Measurements from ENCODE around the gene ATXN7. TPM values are rescaled to one million over a fixed set of nuclear protein-coding genes. Genes with fewer than 3 reads are reported as not detected.

ATXN7 gene
- total RNA-seq, 8 experiments from 2014 or later: 5.1 to 35.5 (median 10.4) TPM

DNA sequence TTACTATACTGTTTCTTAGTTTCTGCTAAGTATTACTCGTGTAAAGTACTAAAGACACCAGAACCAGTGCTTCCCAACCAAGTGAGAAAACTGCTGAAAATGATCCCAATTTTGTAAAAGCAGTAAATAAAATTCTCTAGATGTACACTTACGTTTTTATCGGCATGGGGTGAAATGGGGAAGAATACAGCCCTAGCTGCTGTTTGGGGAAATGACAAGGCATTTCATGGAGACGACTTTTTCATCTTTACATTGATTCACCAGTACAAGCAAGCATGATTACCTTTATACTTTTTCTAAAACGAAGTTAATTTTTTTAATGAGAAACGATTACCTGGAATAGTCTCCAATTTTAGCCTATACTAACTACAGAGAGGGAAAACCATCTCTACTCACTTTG is 158.3 kb downstream of the ATXN7 start:
- H3K27ac ChIP-seq: no peak overlapping the region
- ATAC-seq (replicated peaks in 6 of 8): no peak
- in situ Hi-C loops (cut with MboI; ENCODE audit: low pct_unique_long_range_greater_than_20kb in 2 of 9, low sequenced_read_pairs in 9 of 9, unreplicated experiment in 9 of 9): loop anchor here in 3 of 9 experiments (10.0 kb wide), 2 partner anchors 373 to 463 kb away; no protein-coding TSS in a partner anchor
- 68 to 93% (median 82%) methylated on average over 3 to 6 of the region's 6 CpGs; no CpG with 5 or more reads in 1 of the 10 experiments for WGBS, 10 experiments
- peak overlapping the region; percentile 79 to 95 (median 80) for H3K4me3 ChIP-seq
- H3K4me1 ChIP-seq (replicated peaks in 1 of 2): peaks cover 7 to 12% of the 10 kb centered on the region in 2 donors

- peak overlapping the region; percentile 77 to 91 for H3K27ac ChIP-seq
These were observed 159.0 kb downstream of the ATXN7 start for GRCh38 chr3:64022451-64023186.

GRCh38 chr3:64023187-64023860 is 159.7 kb downstream of the ATXN7 start, which contains the start of gene PSMD6:
TSS of gene PSMD6 (minus strand) at chr3:64023494. CDS start at chr3:64023419, 75 bp downstream.
- in situ Hi-C loops (cut with MboI; ENCODE audit: low pct_unique_long_range_greater_than_20kb in 2 of 9, low sequenced_read_pairs in 9 of 9, unreplicated experiment in 9 of 9): loop anchor here in 3 of 9 experiments (10.0 kb wide), 2 partner anchors 371 to 461 kb away; no protein-coding TSS in a partner anchor
- ATAC-seq (replicated peaks in 6 of 8): peak; percentile 90 to 94 (median 92)
- 0 to 75% (median 15%) methylated on average over 1 to 25 of the region's 59 CpGs; no CpG with 5 or more reads in 1 of the 10 experiments for WGBS, 10 experiments
- peaks cover 22 to 26% of the 10 kb centered on the region in 2 donors for H3K4me1 ChIP-seq (replicated peaks in 1 of 2)
- peak within 1 kb of the TSS; percentile 79 to 95 (median 80) for H3K4me3 ChIP-seq
- peak within 1 kb of the TSS; percentile 77 to 91 for H3K27ac ChIP-seq

More at GRCh38 chr3:64022451-64023186, 159.0 kb downstream of the ATXN7 start:
- ATAC-seq (replicated peaks in 6 of 8): peak in 4 of 8 experiments; percentile 2 to 50 (median 26)
- Histone ChIP-seq H3K4me1 (replicated peaks in 1 of 2) (peaks cover 14 to 19% of the 10 kb centered on the region in 2 donors), H3K4me3 (peak overlapping the region; percentile 79 to 95 (median 80))
- in situ Hi-C loops (cut with MboI; ENCODE audit: low pct_unique_long_range_greater_than_20kb in 2 of 9, low sequenced_read_pairs in 9 of 9, unreplicated experiment in 9 of 9): loop anchor here in 3 of 9 experiments (10.0 kb wide), 2 partner anchors 372 to 462 kb away; no protein-coding TSS in a partner anchor
- WGBS, 10 experiments: 13 to 70% (median 28%) methylated on average over 2 to 11 of the region's 24 CpGs; no CpG with 5 or more reads in 2 of the 10 experiments

GRCh38 chr3:64023861-64024223 is 160.2 kb downstream of the ATXN7 start:
- peak overlapping the region in 1 of 5 donors; percentile 79 for H3K4me3 ChIP-seq
- in situ Hi-C loops (cut with MboI; ENCODE audit: low pct_unique_long_range_greater_than_20kb in 2 of 9, low sequenced_read_pairs in 9 of 9, unreplicated experiment in 9 of 9): loop anchor here in 3 of 9 experiments (10.0 kb wide), 2 partner anchors 371 to 461 kb away; no protein-coding TSS in a partner anchor
- 33 to 87% (median 64%) methylated on average over 2 to 5 of the region's 5 CpGs; no CpG with 5 or more reads in 1 of the 10 experiments for WGBS, 10 experiments
- H3K4me1 ChIP-seq (replicated peaks in 1 of 2): peaks cover 24 to 32% of the 10 kb centered on the region in 2 donors
- H3K27ac ChIP-seq: no peak overlapping the region
- no peak for ATAC-seq (replicated peaks in 6 of 8)

DNA sequence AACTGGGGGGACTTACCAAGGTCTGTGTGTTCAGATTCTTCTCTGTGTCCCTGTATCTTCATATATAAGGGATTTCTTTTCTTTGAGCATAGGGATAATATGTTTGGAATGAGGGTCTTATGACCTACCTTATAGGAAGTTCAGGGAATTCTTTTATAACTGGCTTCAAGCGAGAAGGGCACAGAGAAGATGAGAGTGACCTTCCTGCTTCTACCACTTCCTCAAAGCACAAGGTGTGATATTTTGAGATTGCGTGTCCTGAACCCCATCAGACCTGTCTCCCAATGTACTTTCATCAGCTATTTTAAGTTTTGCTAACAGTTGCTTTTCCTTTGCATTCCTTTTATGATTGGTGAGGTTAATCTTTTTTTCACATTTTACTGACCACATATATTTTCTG is 162.7 kb downstream of the ATXN7 start:
- ATAC-seq (replicated peaks in 6 of 8): no peak
- no peak overlapping the region for H3K27ac ChIP-seq
- H3K4me1 ChIP-seq (replicated peaks in 1 of 2): peaks cover 33 to 38% of the 10 kb centered on the region in 2 donors
- WGBS, 10 experiments: 71 to 100% (median 93%) methylated on average over 2 of the region's 2 CpGs; no CpG with 5 or more reads in 1 of the 10 experiments
- no peak overlapping the region for H3K4me3 ChIP-seq
- in situ Hi-C loops (cut with MboI; ENCODE audit: low pct_unique_long_range_greater_than_20kb in 2 of 9, low sequenced_read_pairs in 9 of 9, unreplicated experiment in 9 of 9): loop anchor here (10.0 to 25.0 kb wide), 8 partner anchors 136 to 461 kb away; no protein-coding TSS in a partner anchor

GRCh38 chr3:64027658-64028057 is 164.0 kb downstream of the ATXN7 start:
- 21 to 83% (median 49%) methylated on average over 1 to 8 of the region's 8 CpGs for WGBS, 10 experiments
- H3K4me1 ChIP-seq (replicated peaks in 1 of 2): peaks cover 31 to 36% of the 10 kb centered on the region in 2 donors
- in situ Hi-C loops (cut with MboI; ENCODE audit: low pct_unique_long_range_greater_than_20kb in 2 of 9, low sequenced_read_pairs in 9 of 9, unreplicated experiment in 9 of 9): loop anchor here (10.0 to 25.0 kb wide), 8 partner anchors 135 to 460 kb away; no protein-coding TSS in a partner anchor
- H3K4me3 ChIP-seq: no peak overlapping the region
- ATAC-seq (replicated peaks in 6 of 8): peak in 5 of 8 experiments; percentile 12 to 57 (median 29)
- peak overlapping the region; percentile 21 to 66 for H3K27ac ChIP-seq

DNA sequence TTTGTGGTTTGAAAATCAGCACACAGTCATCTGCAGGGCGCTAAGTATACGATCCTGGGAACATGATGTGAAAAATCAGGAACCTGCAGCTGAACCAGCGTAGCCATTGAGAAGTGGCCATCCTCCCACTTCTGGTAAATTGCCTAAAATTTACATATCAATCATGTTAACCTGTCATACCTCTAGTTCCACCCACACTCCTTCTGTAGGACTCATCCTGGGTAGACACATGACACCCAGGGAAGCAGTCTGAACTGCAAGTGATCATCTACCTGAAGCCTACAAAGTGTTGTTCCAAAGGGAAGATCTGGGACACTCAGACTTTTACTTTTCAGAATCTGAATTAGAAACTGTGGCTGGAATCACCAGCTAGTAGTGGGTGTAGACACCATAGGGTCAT is 165.1 kb downstream of the ATXN7 start:
- Histone ChIP-seq H3K4me1 (replicated peaks in 1 of 2) (peaks cover 31 to 36% of the 10 kb centered on the region in 2 donors), H3K27ac (no peak overlapping the region), H3K4me3 (no peak overlapping the region)
- in situ Hi-C loops (cut with MboI; ENCODE audit: low pct_unique_long_range_greater_than_20kb in 2 of 9, low sequenced_read_pairs in 9 of 9, unreplicated experiment in 9 of 9): loop anchor here (10.0 to 25.0 kb wide), 8 partner anchors 134 to 459 kb away; no protein-coding TSS in a partner anchor
- no peak for ATAC-seq (replicated peaks in 6 of 8)
- 57 to 88% (median 83%) methylated on average over 2 to 3 of the region's 3 CpGs; no CpG with 5 or more reads in 5 of the 10 experiments for WGBS, 10 experiments

GRCh38 chr3:64029287-64029686 is 165.6 kb downstream of the ATXN7 start:
- Histone ChIP-seq H3K27ac (no peak overlapping the region), H3K4me1 (replicated peaks in 1 of 2) (peaks cover 31 to 36% of the 10 kb centered on the region in 2 donors), H3K4me3 (no peak overlapping the region)
- ATAC-seq (replicated peaks in 6 of 8): no peak
- WGBS, 10 experiments: 40 to 100% (median 87%) methylated on average over 1 to 4 of the region's 4 CpGs; no CpG with 5 or more reads in 2 of the 10 experiments
- in situ Hi-C loops (cut with MboI; ENCODE audit: low pct_unique_long_range_greater_than_20kb in 2 of 9, low sequenced_read_pairs in 9 of 9, unreplicated experiment in 9 of 9): loop anchor here (10.0 to 25.0 kb wide), 8 partner anchors 133 to 458 kb away; no protein-coding TSS in a partner anchor

DNA sequence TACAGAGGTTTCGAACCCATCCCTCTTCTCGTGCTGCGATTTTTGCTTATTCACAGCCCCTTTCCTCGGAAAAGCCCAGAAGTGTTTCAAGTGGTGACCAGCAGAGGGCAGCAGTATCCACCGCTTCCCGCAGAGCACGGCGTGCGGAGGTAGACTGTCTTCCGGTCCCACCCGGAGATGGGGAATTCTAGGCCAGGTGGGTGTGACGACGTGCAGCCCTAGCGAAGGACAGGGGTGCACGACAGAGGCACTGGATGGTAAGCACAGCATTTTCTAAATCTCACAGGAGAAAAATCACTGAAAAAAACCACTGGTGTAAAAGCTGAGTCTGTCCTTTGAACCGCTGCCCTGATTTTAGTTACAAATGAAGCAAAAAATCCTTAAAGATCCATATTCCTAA is 167.1 kb downstream of the ATXN7 start:
- no peak overlapping the region for H3K4me3 ChIP-seq
- in situ Hi-C loops (cut with MboI; ENCODE audit: low pct_unique_long_range_greater_than_20kb in 2 of 9, low sequenced_read_pairs in 9 of 9, unreplicated experiment in 9 of 9): loop anchor here (5.0 to 25.0 kb wide), 10 partner anchors 132 to 457 kb away; no protein-coding TSS in a partner anchor
- WGBS, 10 experiments: 0 to 17% (median 0%) methylated on average over 1 to 16 of the region's 16 CpGs; no CpG with 5 or more reads in 1 of the 10 experiments
- H3K4me1 ChIP-seq (replicated peaks in 1 of 2): peaks cover 31 to 36% of the 10 kb centered on the region in 2 donors
- H3K27ac ChIP-seq: no peak overlapping the region
- ATAC-seq (replicated peaks in 6 of 8): peak; percentile 81 to 98 (median 88)

DNA sequence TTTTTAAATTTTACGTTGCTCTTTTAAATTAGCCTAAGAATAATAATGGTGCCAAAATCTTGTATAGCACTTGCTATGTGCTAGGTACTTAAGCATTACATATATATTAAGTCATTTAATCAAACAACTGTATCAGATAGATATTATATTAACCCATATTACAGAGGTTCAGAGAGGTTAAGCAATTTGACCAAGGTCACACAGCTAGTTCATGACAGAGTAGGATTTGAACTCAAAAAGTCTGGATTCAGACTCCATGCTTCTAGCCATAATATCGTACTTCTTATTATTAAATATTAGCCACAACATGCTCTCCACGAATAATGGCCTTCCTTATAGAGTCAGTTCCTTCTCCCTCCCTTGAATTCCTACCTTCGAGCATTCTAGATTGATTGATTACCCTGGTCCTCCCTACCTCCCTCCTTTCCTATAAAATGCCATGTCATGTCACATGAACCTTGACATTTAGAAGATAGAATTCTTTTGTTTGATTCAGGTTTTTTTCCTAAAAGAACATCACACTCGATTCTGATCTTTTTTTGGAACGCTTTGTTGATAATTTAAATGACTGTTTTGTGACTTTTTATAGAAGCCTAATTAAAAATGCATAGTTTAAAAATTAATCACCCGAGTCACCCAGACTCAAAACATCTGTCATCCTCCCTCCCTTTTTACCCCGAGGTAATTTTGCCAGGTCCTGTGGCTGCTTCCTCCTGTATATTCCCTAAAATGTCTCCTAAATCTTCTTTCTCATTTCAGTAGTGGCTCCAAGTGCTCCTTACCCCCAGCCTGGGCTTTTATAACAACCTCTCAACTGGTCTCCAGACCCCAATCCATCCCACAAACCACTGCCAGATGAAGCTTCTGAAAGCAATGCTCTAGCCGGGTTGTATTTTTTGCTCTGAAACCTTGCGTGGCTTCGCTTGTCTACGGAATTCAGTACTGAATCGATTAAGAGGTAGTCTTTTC is 168.2 kb downstream of the ATXN7 start:
- in situ Hi-C loops (cut with MboI; ENCODE audit: low pct_unique_long_range_greater_than_20kb in 2 of 9, low sequenced_read_pairs in 9 of 9, unreplicated experiment in 9 of 9): loop anchor here (5.0 to 25.0 kb wide), 10 partner anchors 130 to 455 kb away; no protein-coding TSS in a partner anchor
- Histone ChIP-seq H3K27ac (no peak overlapping the region), H3K4me1 (replicated peaks in 1 of 2) (peaks cover 29 to 31% of the 10 kb centered on the region in 2 donors), H3K4me3 (no peak overlapping the region)
- peak in 2 of 8 experiments; percentile 22 to 32 for ATAC-seq (replicated peaks in 6 of 8)
- WGBS, 10 experiments: 25 to 89% (median 79%) methylated on average over 4 to 13 of the region's 13 CpGs

- in situ Hi-C loops (cut with MboI; ENCODE audit: low pct_unique_long_range_greater_than_20kb in 2 of 9, low sequenced_read_pairs in 9 of 9, unreplicated experiment in 9 of 9): loop anchor here (5.0 to 25.0 kb wide), 10 partner anchors 129 to 454 kb away; no protein-coding TSS in a partner anchor
- 67 to 100% (median 100%) methylated on average over 1 to 2 of the region's 2 CpGs; no CpG with 5 or more reads in 2 of the 10 experiments for WGBS, 10 experiments
These were observed 169.4 kb downstream of the ATXN7 start for GRCh38 chr3:64033069-64033468.

More at GRCh38 chr3:64033069-64033468, 169.4 kb downstream of the ATXN7 start:
- Histone ChIP-seq H3K4me1 (replicated peaks in 1 of 2) (peaks cover 17 to 22% of the 10 kb centered on the region in 2 donors), H3K4me3 (no peak overlapping the region), H3K27ac (no peak overlapping the region)
- ATAC-seq (replicated peaks in 6 of 8): no peak

Measured in motor neuron (in vitro differentiated cells).